HG03159 (cell line): ENCODE measurements around the gene SMC4.

Source experiments
- ATAC-seq: cut with Tn5 transposase; IDR thresholded peaks from one replicate; pipeline ENCODE4 v1.9.1; 2021; ENCODE audit warnings: mild to moderate bottlenecking, moderate library complexity; ENCODE audit not compliant: unreplicated experiment

SMC4 gene

GRCh38 chr3:160475153-160475552 is 75.7 kb downstream of the SMC4 start:
- ATAC-seq, result no peak

GRCh38 chr3:160475884-160476283 is 76.4 kb downstream of the SMC4 start:
- ATAC-seq, result no peak

- ATAC-seq, result no peak
Measured at GRCh38 chr3:160477750-160478149, 78.3 kb downstream of the SMC4 start.

- no peak for ATAC-seq
Measured at GRCh38 chr3:160478338-160478737, 78.9 kb downstream of the SMC4 start.

- no peak for ATAC-seq
Measured at GRCh38 chr3:160479376-160479775, 79.9 kb downstream of the SMC4 start.

- ATAC-seq, result no peak
Measured at GRCh38 chr3:160480931-160481330, 81.5 kb downstream of the SMC4 start.

GRCh38 chr3:160481856-160482255 is 82.4 kb downstream of the SMC4 start:
- no peak for ATAC-seq

GRCh38 chr3:160482796-160483195 is 83.3 kb downstream of the SMC4 start:
- no peak for ATAC-seq
